Activated CD4-positive, alpha-beta T cell treated with anti-CD3 and anti-CD28 coated beads, Interleukin-2, amount 10 ng/mL, durations not matched to agents 24 days and 14 days (primary cell): Measurements from ENCODE around the gene SENP3. TPM values are rescaled to one million over a fixed set of nuclear protein-coding genes. Genes with fewer than 3 reads are reported as not detected.

ENCODE experiments used
- DNase-seq: peaks from one replicate; pipeline ENCODE4 v3.0.0; 2022
- H3K27ac Mint-ChIP-seq: one replicate; pipeline ENCODE4 v1.8.0; 2022; ENCODE audit warnings: mild to moderate bottlenecking, mixed read lengths
- H3K27me3 Mint-ChIP-seq: one replicate; pipeline ENCODE4 v1.8.0; 2022; ENCODE audit warnings: mixed read lengths
- H3K36me3 Mint-ChIP-seq: one replicate; pipeline ENCODE4 v1.8.0; 2022; ENCODE audit warnings: low read depth, mild to moderate bottlenecking, mixed read lengths
- H3K4me1 Mint-ChIP-seq: one replicate; pipeline ENCODE4 v1.8.0; 2021; ENCODE audit warnings: mixed read lengths
- H3K4me3 Mint-ChIP-seq: one replicate; pipeline ENCODE4 v1.8.0; 2022; ENCODE audit warnings: mild to moderate bottlenecking, moderate library complexity, mixed read lengths
- H3K9me3 Mint-ChIP-seq: one replicate; pipeline ENCODE4 v1.8.0; 2021; ENCODE audit warnings: mixed read lengths
- intact Hi-C: fragments of 100-400 bp; cut with micrococcal nuclease; formaldehyde crosslinking; loops from one replicate; pipeline ENCODE4 v1.15.1; 2023
- total RNA-seq: library from RNA; stranded (reverse); gene quantifications from 2 replicates; pipeline ENCODE4 v1.2.3, GENCODE V29; 2022

SENP3 gene
- total RNA-seq, 1 donor from 2014 or later: 93.0 TPM

DNA sequence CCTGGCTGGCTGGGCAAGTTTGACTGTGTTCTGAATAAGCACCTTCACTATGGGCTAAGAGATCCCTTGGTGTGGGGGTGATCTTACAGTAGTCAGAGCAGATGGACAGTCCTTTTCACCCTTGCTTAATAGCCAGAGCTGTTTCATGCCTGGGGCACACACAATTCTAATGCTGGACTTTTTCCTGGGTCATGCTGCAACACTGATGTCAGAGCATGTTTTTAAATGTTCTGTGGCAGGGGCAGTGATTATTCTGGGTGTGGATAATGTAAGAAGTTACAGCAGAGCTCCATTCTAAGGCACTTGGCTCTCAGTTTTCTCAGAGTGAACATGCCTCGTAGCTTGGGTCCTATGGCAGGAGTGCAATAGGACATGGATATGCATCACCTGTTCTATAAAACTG, 13.8 kb downstream of the SENP3 start:
- DNase-seq: peak; percentile 60
- Mint-ChIP-seq H3K4me3 (peak overlapping the region; percentile 95), H3K36me3 (peaks cover 91% of the 10 kb centered on the region), H3K27me3 (peaks cover 2% of the 10 kb centered on the region), H3K27ac (peak overlapping the region; percentile 34), H3K4me1 (peaks cover 72% of the 10 kb centered on the region), H3K9me3 (no peaks in the 10 kb centered on the region)
- intact Hi-C loops: loop anchor here (10.0 kb wide), 1 partner anchor 259 kb away; the partner anchor contains the start of gene KDM6B

DNA sequence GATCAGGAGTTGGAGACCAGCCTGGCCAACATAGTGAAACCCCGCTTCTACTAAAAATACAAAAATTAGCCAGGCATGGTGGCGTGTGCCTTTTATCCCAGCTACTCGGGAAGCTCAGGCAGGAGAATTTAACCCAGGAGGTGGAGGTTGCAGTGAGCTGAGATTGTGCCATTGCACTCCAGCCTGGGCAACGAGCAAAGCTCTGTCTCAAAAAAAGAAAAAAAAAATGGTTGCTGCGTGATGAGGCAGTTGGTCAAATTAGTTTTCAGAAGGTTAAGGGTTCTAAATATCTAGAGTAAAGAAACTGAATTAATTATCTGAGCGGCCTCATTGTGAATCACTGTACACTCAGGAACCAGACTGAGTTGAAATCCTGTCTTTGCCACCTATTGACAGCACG, 14.2 kb downstream of the SENP3 start:
- intact Hi-C loops: loop anchor here (10.0 kb wide), 1 partner anchor 259 kb away; the partner anchor contains the start of gene KDM6B

DNA sequence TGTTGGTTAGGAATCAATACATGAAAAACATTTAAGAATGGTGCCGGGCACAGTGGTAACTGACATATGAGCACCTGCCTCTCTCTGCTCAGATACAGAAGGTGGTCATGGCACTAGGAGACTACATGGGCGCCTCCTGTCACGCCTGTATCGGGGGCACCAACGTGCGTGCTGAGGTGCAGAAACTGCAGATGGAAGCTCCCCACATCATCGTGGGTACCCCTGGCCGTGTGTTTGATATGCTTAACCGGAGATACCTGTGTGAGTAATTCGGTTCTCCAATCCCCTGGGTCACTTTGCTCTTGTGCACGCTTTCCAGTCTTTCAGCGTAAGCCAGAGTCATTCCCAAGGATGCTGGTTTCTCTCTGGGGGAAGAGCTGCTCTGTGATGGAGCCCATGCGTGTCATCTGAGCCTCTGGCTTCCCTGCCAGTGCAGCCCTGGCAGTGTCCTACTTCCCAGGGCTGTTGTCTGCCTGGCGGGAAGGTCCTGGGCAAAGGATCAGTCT, 14.8 kb downstream of the SENP3 start:
- H3K27me3 Mint-ChIP-seq: peaks cover 2% of the 10 kb centered on the region
- H3K27ac Mint-ChIP-seq: peak overlapping the region; percentile 49
- H3K4me1 Mint-ChIP-seq: peaks cover 73% of the 10 kb centered on the region
- intact Hi-C loops: loop anchor here (10.0 kb wide), 1 partner anchor 258 kb away; the partner anchor contains the start of gene KDM6B
- peaks cover 91% of the 10 kb centered on the region for H3K36me3 Mint-ChIP-seq
- H3K4me3 Mint-ChIP-seq: peak overlapping the region; percentile 95
- peak; percentile 61 for DNase-seq
- H3K9me3 Mint-ChIP-seq: no peaks in the 10 kb centered on the region

More for the DNA sequence above, 14.2 kb downstream of the SENP3 start:
- peaks cover 73% of the 10 kb centered on the region for H3K4me1 Mint-ChIP-seq
- no peaks in the 10 kb centered on the region for H3K9me3 Mint-ChIP-seq
- peak overlapping the region; percentile 95 for H3K4me3 Mint-ChIP-seq
- peak overlapping the region; percentile 34 for H3K27ac Mint-ChIP-seq
- H3K27me3 Mint-ChIP-seq: peaks cover 2% of the 10 kb centered on the region
- DNase-seq: no peak
- H3K36me3 Mint-ChIP-seq: peaks cover 91% of the 10 kb centered on the region

DNA sequence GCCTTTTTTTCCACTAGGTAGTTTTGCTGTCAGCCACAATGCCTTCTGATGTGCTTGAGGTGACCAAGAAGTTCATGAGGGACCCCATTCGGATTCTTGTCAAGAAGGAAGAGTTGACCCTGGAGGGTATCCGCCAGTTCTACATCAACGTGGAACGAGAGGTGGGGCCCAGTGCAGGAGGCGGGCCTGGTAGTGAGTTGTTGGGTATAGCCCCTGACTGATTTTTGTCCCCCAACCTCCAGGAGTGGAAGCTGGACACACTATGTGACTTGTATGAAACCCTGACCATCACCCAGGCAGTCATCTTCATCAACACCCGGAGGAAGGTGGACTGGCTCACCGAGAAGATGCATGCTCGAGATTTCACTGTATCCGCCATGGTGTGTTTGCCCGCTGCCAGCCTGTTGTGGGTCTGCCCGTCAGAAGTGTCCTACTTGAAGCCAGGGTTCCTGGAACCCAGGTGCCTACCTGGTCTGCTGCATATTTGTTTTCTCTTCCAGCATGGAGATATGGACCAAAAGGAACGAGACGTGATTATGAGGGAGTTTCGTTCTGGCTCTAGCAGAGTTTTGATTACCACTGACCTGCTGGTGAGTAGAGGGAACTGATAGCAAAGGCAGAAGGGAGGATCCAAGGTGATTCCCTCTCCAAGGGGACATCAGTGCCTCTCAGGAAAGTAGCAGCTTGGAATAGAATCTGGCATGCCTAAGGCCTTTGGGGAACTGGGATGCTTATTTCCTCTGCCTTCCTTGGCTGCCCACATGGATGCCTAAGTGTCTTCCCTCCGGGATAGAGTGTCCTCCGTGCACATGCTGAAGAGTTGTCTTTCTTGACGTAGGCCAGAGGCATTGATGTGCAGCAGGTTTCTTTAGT, 15.8 kb downstream of the SENP3 start:
- Mint-ChIP-seq H3K27ac (peak overlapping the region; percentile 79), H3K9me3 (no peaks in the 10 kb centered on the region), H3K4me3 (peak overlapping the region; percentile 69), H3K36me3 (peaks cover 87% of the 10 kb centered on the region), H3K4me1 (peaks cover 74% of the 10 kb centered on the region), H3K27me3 (peaks cover 2% of the 10 kb centered on the region)
- intact Hi-C loops: loop anchor here (2.0 to 10.0 kb wide), 2 partner anchors 257 to 269 kb away; partner anchors contain the start of gene KDM6B
- peak; percentile 61 for DNase-seq

DNA sequence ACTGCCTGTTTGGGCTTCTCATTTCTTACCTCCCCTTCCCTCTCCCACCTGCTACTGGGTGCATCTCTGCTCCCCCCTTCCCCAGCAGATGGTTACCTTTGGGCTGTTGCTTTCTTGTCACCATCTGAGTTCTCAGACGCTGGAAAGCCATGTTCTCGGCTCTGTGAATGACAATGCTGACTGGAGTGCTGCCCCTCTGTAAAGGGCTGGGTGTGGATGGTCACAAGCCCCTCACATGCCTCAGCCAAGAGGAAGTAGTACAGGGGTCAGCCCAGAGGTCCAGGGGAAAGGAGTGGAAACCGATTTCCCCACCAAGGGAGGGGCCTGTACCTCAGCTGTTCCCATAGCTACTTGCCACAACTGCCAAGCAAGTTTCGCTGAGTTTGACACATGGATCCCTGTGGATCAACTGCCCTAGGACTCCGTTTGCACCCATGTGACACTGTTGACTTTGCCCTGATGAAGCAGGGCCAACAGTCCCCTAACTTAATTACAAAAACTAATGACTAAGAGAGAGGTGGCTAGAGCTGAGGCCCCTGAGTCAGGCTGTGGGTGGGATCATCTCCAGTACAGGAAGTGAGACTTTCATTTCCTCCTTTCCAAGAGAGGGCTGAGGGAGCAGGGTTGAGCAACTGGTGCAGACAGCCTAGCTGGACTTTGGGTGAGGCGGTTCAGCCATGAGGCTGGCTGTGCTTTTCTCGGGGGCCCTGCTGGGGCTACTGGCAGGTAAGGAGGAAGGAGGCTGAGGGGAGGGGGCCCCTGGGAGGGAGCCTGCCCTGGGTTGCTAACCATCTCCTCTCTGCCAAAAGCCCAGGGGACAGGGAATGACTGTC, 17.5 kb downstream of the SENP3 start, which contains the start of gene CD68:
CD68 (plus strand) TSS at position 638 of the 833 bp plus-strand sequence; CDS start at position 678, 40 bp downstream.
- Mint-ChIP-seq H3K9me3 (no peaks in the 10 kb centered on the region), H3K36me3 (peaks cover 79% of the 10 kb centered on the region), H3K4me1 (peaks cover 74% of the 10 kb centered on the region), H3K27ac (peak within 1 kb of the TSS; percentile 87), H3K4me3 (peak within 1 kb of the TSS; percentile 69), H3K27me3 (no peaks in the 10 kb centered on the region)
- intact Hi-C loops: loop anchor here (2.0 to 10.0 kb wide), 2 partner anchors 256 to 270 kb away; partner anchors contain the start of gene KDM6B
- DNase-seq: peak; percentile 83

DNA sequence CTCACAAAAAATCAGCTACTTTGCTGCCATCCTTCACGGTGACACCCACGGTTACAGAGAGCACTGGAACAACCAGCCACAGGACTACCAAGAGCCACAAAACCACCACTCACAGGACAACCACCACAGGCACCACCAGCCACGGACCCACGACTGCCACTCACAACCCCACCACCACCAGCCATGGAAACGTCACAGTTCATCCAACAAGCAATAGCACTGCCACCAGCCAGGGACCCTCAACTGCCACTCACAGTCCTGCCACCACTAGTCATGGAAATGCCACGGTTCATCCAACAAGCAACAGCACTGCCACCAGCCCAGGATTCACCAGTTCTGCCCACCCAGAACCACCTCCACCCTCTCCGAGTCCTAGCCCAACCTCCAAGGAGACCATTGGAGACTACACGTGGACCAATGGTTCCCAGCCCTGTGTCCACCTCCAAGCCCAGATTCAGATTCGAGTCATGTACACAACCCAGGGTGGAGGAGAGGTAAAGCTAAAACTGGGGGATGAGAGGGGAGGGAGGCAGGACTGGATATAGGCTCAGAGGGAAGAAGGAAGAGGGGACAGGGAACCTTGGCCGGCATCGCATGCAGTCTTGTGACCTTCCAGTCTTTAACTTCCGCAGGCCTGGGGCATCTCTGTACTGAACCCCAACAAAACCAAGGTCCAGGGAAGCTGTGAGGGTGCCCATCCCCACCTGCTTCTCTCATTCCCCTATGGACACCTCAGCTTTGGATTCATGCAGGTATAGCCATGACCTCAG, 18.3 kb downstream of the SENP3 start:
- intact Hi-C loops: loop anchor here (2.0 to 10.0 kb wide), 2 partner anchors 255 to 271 kb away; partner anchors contain the start of gene KDM6B
- H3K36me3 Mint-ChIP-seq: peaks cover 75% of the 10 kb centered on the region
- DNase-seq: peak; percentile 75

DNA sequence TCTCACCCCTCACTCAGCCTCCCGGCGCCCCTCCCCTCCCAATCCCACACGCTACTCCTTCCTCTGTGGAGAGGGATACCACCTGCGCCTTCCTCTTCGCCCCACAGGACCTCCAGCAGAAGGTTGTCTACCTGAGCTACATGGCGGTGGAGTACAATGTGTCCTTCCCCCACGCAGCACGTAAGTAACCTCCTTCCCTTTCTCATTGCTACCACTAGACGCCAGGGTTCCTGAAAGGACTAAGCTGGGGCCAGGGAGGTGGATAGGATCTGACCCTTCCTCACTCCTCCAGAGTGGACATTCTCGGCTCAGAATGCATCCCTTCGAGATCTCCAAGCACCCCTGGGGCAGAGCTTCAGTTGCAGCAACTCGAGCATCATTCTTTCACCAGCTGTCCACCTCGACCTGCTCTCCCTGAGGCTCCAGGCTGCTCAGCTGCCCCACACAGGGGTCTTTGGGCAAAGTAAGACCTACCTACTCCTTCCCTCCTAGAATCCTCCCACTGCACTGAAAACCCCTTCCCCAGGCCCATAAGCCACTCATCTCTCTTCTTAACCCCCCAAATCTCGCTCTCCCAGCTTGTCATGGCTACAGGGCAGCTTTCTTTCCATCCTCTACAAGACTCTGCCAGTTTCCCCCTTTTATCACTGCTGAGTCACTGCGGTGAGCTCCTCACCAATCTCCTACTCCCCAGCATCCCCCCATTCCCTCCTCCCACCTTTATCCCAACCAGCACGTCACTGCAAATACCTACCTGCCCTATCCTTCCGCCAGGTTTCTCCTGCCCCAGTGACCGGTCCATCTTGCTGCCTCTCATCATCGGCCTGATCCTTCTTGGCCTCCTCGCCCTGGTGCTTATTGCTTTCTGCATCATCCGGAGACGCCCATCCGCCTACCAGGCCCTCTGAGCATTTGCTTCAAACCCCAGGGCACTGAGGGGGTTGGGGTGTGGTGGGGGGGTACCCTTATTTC, 19.2 kb downstream of the SENP3 start:
- H3K9me3 Mint-ChIP-seq: no peaks in the 10 kb centered on the region
- H3K27ac Mint-ChIP-seq: peak overlapping the region; percentile 79
- H3K36me3 Mint-ChIP-seq: peaks cover 70% of the 10 kb centered on the region
- H3K4me1 Mint-ChIP-seq: peaks cover 68% of the 10 kb centered on the region
- H3K4me3 Mint-ChIP-seq: peak overlapping the region; percentile 27
- intact Hi-C loops: no loop called here
- peak; percentile 62 for DNase-seq
- no peaks in the 10 kb centered on the region for H3K27me3 Mint-ChIP-seq

More for the DNA sequence above, 18.3 kb downstream of the SENP3 start:
- peaks cover 70% of the 10 kb centered on the region for H3K4me1 Mint-ChIP-seq
- H3K4me3 Mint-ChIP-seq: peak overlapping the region; percentile 59
- peak overlapping the region; percentile 87 for H3K27ac Mint-ChIP-seq
- no peaks in the 10 kb centered on the region for H3K27me3 Mint-ChIP-seq
- no peaks in the 10 kb centered on the region for H3K9me3 Mint-ChIP-seq

DNA sequence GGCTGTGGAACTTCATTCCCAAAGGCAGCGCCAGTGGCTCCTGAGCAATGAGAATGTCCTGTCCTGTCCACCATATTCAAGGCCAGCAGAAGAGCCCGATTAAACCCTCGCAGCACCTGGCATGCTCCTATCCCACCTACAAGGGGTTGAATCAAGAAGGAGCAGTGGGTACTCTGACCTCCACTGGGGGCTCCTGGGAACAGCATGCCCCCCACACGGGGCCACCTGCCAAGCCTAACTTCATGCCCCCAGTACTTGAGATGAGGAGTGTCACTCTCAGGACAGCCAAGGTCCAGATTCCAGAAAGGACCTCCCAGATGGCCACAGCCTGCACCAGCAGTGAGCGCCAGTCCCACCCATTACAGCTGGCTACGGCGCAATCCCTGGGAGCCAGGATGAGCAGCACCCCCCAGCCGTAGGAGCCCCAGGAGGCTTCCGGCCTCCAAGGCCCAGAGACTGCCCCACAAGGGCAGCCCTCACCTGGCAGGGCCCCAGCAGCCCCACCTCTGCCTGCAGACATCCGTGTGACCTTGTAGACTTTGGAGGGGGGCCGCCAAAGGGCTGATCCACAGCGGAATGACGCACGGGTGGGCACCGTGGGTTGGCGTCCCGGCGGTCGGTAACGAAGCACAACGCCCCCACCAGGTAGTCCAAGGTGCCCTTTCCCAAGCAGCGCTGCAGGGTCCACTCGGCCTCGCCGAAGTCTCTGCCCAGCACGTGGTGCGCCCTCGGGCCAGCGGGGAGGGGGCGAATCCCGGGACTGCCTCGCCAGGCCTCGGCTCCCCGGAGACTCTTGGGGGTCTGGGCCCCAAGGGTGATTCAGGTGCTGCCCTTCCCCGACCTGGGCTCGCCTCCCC, 20.9 kb downstream of the SENP3 start:
- Mint-ChIP-seq H3K27ac (peak overlapping the region; percentile 99), H3K27me3 (no peaks in the 10 kb centered on the region), H3K4me1 (peaks cover 51% of the 10 kb centered on the region), H3K9me3 (no peaks in the 10 kb centered on the region), H3K4me3 (peak overlapping the region; percentile 89), H3K36me3 (peaks cover 60% of the 10 kb centered on the region)
- intact Hi-C loops: loop anchor here (1.0 kb wide), 2 partner anchors 10 to 33 kb away; no protein-coding TSS in a partner anchor
- DNase-seq: peak; percentile 63

DNA sequence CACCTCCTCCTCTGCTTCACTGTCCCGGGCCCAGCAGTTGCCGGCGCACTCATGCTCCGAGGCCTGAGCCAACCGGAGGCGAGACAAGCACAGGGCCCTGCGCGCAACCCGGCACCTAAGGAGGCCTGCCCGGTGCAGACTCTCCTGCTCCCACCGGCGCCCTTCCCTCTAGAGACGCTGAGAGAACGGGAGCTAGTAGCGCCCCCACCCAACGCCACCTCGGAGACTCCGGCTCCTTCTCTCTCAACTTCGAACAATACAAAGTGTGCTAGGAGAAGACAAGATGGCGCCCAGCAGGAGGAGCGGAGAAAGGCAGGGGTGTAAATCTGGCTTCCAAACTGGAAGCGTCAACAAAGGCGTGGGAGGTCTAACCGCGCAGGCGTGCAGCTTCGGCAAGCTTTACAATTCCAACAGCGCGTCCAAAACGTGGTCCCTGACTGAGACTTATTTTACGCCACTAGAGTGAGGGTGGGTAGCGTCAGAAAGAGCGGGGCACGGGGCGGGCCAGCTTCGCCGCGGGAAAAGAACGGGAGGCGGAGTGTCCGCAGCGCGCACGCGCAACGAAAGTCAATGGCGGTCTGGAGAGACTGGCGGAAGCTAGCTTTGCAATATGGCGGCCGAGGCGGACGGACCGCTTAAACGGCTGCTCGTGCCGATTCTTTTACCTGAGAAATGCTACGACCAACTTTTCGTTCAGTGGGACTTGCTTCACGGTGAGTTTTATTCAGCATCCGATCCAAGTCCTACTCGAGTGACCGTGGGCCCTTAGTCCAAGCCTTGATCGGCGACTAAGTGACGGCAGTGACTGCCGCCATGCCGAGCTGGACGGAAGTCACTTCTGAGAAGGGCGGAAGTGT, 21.8 kb downstream of the SENP3 start, which contains the start of gene MPDU1:
MPDU1 (plus strand) TSS at position 600 of the 857 bp plus-strand sequence; CDS start at position 611, 11 bp downstream.
- peak; percentile 99 for DNase-seq
- Mint-ChIP-seq H3K27ac (peak within 1 kb of the TSS; percentile 99), H3K36me3 (peaks cover 58% of the 10 kb centered on the region), H3K27me3 (no peaks in the 10 kb centered on the region), H3K4me3 (peak within 1 kb of the TSS; percentile 89), H3K4me1 (peaks cover 46% of the 10 kb centered on the region), H3K9me3 (no peaks in the 10 kb centered on the region)
- intact Hi-C loops: loop anchor here (1.0 kb wide), 2 partner anchors 11 to 32 kb away; no protein-coding TSS in a partner anchor

DNA sequence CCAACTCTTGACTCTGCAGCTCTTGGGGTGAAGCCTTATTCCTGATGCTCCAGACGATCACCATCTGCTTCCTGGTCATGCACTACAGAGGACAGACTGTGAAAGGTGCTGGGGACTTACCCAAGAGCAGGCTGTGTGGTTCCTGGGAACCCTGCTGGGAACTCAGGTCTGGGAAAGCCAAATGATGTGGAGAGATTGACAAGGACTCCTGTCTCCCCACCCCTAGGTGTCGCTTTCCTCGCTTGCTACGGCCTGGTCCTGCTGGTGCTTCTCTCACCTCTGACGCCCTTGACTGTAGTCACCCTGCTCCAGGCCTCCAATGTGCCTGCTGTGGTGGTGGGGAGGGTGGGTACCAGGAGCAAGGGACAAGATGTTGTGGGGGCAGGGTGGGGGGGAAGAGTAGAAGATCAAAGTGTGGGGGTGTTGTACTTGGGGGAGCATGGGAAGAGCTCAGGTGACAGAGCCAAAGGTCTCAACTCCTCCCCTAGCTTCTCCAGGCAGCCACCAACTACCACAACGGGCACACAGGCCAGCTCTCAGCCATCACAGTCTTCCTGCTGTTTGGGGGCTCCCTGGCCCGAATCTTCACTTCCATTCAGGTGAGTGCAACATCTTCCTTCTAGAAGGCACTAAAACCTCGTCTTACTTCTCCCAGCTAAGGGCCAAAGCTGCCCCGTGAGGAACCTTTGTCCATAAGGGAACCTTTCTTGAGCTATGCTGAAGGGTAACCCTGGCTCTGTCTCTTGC, 25.1 kb downstream of the SENP3 start:
- H3K27me3 Mint-ChIP-seq: no peaks in the 10 kb centered on the region
- H3K27ac Mint-ChIP-seq: peak overlapping the region; percentile 67
- no peaks in the 10 kb centered on the region for H3K9me3 Mint-ChIP-seq
- peak; percentile 57 for DNase-seq
- H3K4me1 Mint-ChIP-seq: peaks cover 20% of the 10 kb centered on the region
- H3K4me3 Mint-ChIP-seq: no peak overlapping the region
- intact Hi-C loops: no loop called here
- H3K36me3 Mint-ChIP-seq: peaks cover 49% of the 10 kb centered on the region
